WTC11 (cell line): ENCODE measurements around the gene CNTNAP5.

Source experiments
- CREB1 ChIP-seq: sonication (generic); formaldehyde crosslinking; IDR thresholded peaks from 2 replicates; pipeline ENCODE4 v1.8.0; 2023; ENCODE audit warnings: mild to moderate bottlenecking, missing genetic modification reagents
- GABPB1 ChIP-seq: sonication (generic); formaldehyde crosslinking; IDR thresholded peaks from 2 replicates; pipeline ENCODE4 v1.8.1; 2023; ENCODE audit warnings: mild to moderate bottlenecking, missing genetic modification reagents
- NR2C2 ChIP-seq: sonication (generic); formaldehyde crosslinking; IDR thresholded peaks from 2 replicates; pipeline ENCODE4 v1.8.0; 2022; ENCODE audit warnings: mild to moderate bottlenecking, missing genetic modification reagents
- SMAD3 ChIP-seq: sonication (generic); formaldehyde crosslinking; IDR thresholded peaks from 2 replicates; pipeline ENCODE4 v1.8.0; 2022; ENCODE audit warnings: missing genetic modification reagents, mild to moderate bottlenecking, borderline replicate concordance
- TF ChIP-seq, protein P1 (sequence below): sonication (generic); formaldehyde crosslinking; IDR thresholded peaks from 2 replicates; pipeline ENCODE4 v1.8.0; 2022; ENCODE audit warnings: mild to moderate bottlenecking, missing genetic modification reagents
- TF ChIP-seq, protein P2 (sequence below): fragments of 200-600 bp; IDR thresholded peaks from 2 replicates; pipeline ENCODE4 v1.8.0; 2022; ENCODE audit warnings: antibody characterized with exemption

DNA sequence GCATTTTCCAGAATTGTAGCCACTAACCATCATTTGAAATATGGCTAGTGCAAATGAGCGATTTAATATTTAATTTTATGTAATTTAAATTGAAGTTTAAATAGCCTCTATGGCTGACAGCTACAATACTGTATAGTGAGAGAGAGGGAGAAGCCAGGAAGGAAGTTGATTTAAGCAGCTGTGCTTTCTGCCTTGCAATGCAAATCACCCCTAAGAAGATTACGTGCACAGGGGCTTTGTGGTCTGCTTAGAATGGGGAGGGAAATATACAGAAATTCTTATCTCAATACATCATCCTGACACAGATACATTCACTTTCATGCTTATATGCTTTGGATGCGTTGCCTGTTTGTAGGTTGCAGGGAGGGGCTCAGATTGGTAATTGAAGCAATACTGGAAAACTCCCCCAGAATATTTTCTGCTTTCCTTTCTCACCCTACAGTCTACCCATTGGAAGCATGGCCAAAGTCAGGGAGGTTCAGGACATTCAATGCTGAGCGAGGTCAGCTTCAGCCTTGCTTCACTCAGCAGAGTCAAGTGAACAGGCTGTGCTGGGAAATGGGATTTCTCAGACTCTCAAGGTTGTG, 674.0 kb downstream of the CNTNAP5 start:
- TF ChIP-seq NR2C2 (CRISPR knock-in tag), result no peak
- no peak for TF ChIP-seq SMAD3
- TF ChIP-seq, protein P1, sequence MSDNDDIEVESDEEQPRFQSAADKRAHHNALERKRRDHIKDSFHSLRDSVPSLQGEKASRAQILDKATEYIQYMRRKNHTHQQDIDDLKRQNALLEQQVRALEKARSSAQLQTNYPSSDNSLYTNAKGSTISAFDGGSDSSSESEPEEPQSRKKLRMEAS, result no peak
- TF ChIP-seq, protein P2, sequence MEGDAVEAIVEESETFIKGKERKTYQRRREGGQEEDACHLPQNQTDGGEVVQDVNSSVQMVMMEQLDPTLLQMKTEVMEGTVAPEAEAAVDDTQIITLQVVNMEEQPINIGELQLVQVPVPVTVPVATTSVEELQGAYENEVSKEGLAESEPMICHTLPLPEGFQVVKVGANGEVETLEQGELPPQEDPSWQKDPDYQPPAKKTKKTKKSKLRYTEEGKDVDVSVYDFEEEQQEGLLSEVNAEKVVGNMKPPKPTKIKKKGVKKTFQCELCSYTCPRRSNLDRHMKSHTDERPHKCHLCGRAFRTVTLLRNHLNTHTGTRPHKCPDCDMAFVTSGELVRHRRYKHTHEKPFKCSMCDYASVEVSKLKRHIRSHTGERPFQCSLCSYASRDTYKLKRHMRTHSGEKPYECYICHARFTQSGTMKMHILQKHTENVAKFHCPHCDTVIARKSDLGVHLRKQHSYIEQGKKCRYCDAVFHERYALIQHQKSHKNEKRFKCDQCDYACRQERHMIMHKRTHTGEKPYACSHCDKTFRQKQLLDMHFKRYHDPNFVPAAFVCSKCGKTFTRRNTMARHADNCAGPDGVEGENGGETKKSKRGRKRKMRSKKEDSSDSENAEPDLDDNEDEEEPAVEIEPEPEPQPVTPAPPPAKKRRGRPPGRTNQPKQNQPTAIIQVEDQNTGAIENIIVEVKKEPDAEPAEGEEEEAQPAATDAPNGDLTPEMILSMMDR, result no peak
- TF ChIP-seq CREB1, result no peak
- no peak for TF ChIP-seq GABPB1 (CRISPR knock-in tag)
